ENCODE data around the gene GBGT1. TPM values are rescaled to one million over a fixed set of nuclear protein-coding genes. Genes with fewer than 3 reads are reported as not detected.
"Not testable (repeated sequence)": the region's sequence is repeated elsewhere in the genome, so short reads cannot be mapped to it uniquely, and the experiment has no call there.

The GBGT1 gene
- total RNA-seq, 2 donors from 2014 or later, result 15.5 to 16.8 TPM

GRCh38 chr9:133207540-133208170 lies 43.9 kb upstream of the GBGT1 start:
- no peak for TF ChIP-seq CTCF (IDR thresholded peaks at IDR 0.05)
- H3K27me3 ChIP-seq, result no peaks in the 10 kb centered on the region
- DNase-seq (ENCODE audit: low spot score), result no peak

GRCh38 chr9:133207021-133207531 lies 43.4 kb upstream of the GBGT1 start:
- Histone ChIP-seq H3K27ac (no peak overlapping the region), H3K4me3 (no peak overlapping the region), H3K4me1 (no peaks in the 10 kb centered on the region), H3K9me3 (peaks cover 0 to 4% of the 10 kb centered on the region in 2 donors), H3K36me3 (no peaks in the 10 kb centered on the region), H3K27me3 (no peaks in the 10 kb centered on the region)
- no peak for DNase-seq (ENCODE audit: low spot score)
- TF ChIP-seq CTCF (IDR thresholded peaks at IDR 0.05), result no peak

More at GRCh38 chr9:133207540-133208170, 43.9 kb upstream of the GBGT1 start:
- Histone ChIP-seq H3K4me3 (no peak overlapping the region), H3K36me3 (no peaks in the 10 kb centered on the region), H3K9me3 (peaks cover 0 to 4% of the 10 kb centered on the region in 2 donors), H3K4me1 (no peaks in the 10 kb centered on the region), H3K27ac (no peak overlapping the region)

GRCh38 chr9:133205996-133206931 lies 42.5 kb upstream of the GBGT1 start:
- no peak for DNase-seq (ENCODE audit: low spot score)
- no peak overlapping the region for H3K27ac ChIP-seq
- no peak overlapping the region for H3K4me3 ChIP-seq
- peaks cover 0 to under 1% of the 10 kb centered on the region in 2 donors for H3K9me3 ChIP-seq
- H3K4me1 ChIP-seq, result no peaks in the 10 kb centered on the region
- no peaks in the 10 kb centered on the region for H3K27me3 ChIP-seq
- no peak for TF ChIP-seq CTCF (IDR thresholded peaks at IDR 0.05)
- H3K36me3 ChIP-seq, result no peaks in the 10 kb centered on the region

GRCh38 chr9:133205481-133205887 lies 41.8 kb upstream of the GBGT1 start:
- not testable (repeated sequence) for DNase-seq (ENCODE audit: low spot score); H3K4me3 ChIP-seq; H3K36me3 ChIP-seq; H3K27ac ChIP-seq; H3K4me1 ChIP-seq; H3K9me3 ChIP-seq; H3K27me3 ChIP-seq

- no peaks in the 10 kb centered on the region for H3K36me3 ChIP-seq
- no peak for TF ChIP-seq CTCF (IDR thresholded peaks at IDR 0.05)
- no peak overlapping the region for H3K4me3 ChIP-seq
- no peaks in the 10 kb centered on the region for H3K9me3 ChIP-seq
- no peaks in the 10 kb centered on the region for H3K27me3 ChIP-seq
- H3K27ac ChIP-seq, result no peak overlapping the region
- DNase-seq (ENCODE audit: low spot score), result no peak
- H3K4me1 ChIP-seq, result no peaks in the 10 kb centered on the region
These were observed 41.3 kb upstream of the GBGT1 start for GRCh38 chr9:133204993-133205336.

- Histone ChIP-seq H3K4me3 (no peak overlapping the region), H3K27ac (no peak overlapping the region), H3K9me3 (no peaks in the 10 kb centered on the region), H3K4me1 (no peaks in the 10 kb centered on the region), H3K27me3 (no peaks in the 10 kb centered on the region), H3K36me3 (no peaks in the 10 kb centered on the region)
- DNase-seq (ENCODE audit: low spot score), result no peak
- no peak for TF ChIP-seq CTCF (IDR thresholded peaks at IDR 0.05)
These were observed 40.8 kb upstream of the GBGT1 start for GRCh38 chr9:133204335-133204992.
